HT1080 (cell line): ENCODE data around the gene MYRF. TPM values are rescaled to one million over a fixed set of nuclear protein-coding genes. Genes with fewer than 3 reads are reported as not detected.

Experiments
- DNase-seq: peaks from one replicate; pipeline ENCODE4 v3.0.0-alpha.2; 2015; ENCODE audit warnings: low read depth
- total RNA-seq: library from RNA; depleted of rRNA; stranded (reverse); fragments of >200 nt; shearing (Covaris generic); gene quantifications from 2 replicates; pipeline ENCODE4 v1.2.3, GENCODE V29; 2014

MYRF gene
- total RNA-seq, 1 experiment from 2014 or later = 2.9 TPM

GRCh38 chr11:61775606-61776554, 23.4 kb downstream of the MYRF start:
- DNase-seq = no peak

GRCh38 chr11:61776561-61777075, 24.2 kb downstream of the MYRF start:
- DNase-seq = peak; percentile 62

GRCh38 chr11:61777234-61778090, 25.0 kb downstream of the MYRF start:
- no peak for DNase-seq

- no peak for DNase-seq
Observed at GRCh38 chr11:61778357-61778886, 26.0 kb downstream of the MYRF start.

- no peak for DNase-seq
Observed at GRCh38 chr11:61778920-61779650, 26.6 kb downstream of the MYRF start.

- DNase-seq = no peak
Observed at GRCh38 chr11:61779666-61780525, 27.5 kb downstream of the MYRF start.

GRCh38 chr11:61780581-61781162, 28.2 kb downstream of the MYRF start:
- no peak for DNase-seq

- no peak for DNase-seq
Observed at GRCh38 chr11:61781585-61781984, 29.1 kb downstream of the MYRF start.

GRCh38 chr11:61782299-61782698, 29.9 kb downstream of the MYRF start:
- no peak for DNase-seq

- no peak for DNase-seq
Observed at GRCh38 chr11:61782841-61783240, 30.4 kb downstream of the MYRF start.

GRCh38 chr11:61783717-61784505, 31.5 kb downstream of the MYRF start:
- DNase-seq = peak; percentile 40

- DNase-seq = no peak
Observed at GRCh38 chr11:61784506-61784805, 32.0 kb downstream of the MYRF start.

GRCh38 chr11:61785837-61786402, 33.5 kb downstream of the MYRF start:
- DNase-seq = no peak

- DNase-seq = peak; percentile 64
Observed at GRCh38 chr11:61787928-61788491, 35.6 kb downstream of the MYRF start.

- peak; percentile 84 for DNase-seq
Observed at GRCh38 chr11:61791737-61792309, 39.4 kb downstream of the MYRF start.

GRCh38 chr11:61792310-61793082, 40.1 kb downstream of the MYRF start, which contains the start of the genes FEN1 and TMEM258:
FEN1 (plus strand) TSS chr11:61792911; CDS start chr11:61795362, 2,451 bp downstream.
TMEM258 (minus strand) TSS chr11:61792599; CDS start chr11:61792558, 41 bp downstream.
- peak; percentile 91 for DNase-seq
